DND-41 (cell line): Measurements from ENCODE around the gene PCDH1.

Source experiments
- CTCF ChIP-seq: IDR thresholded peaks from 2 replicates; pipeline ENCODE4 v1.5.1; 2012; ENCODE audit warnings: borderline replicate concordance, low read length, moderate library complexity, mild to moderate bottlenecking; ENCODE audit not compliant: poor library complexity, severe bottlenecking; ENCODE audit errors: extremely low read depth
- EZH2 ChIP-seq: IDR thresholded peaks from 3 replicates; pipeline ENCODE4 v1.6.1; 2012; ENCODE audit warnings: borderline replicate concordance, low read depth, mild to moderate bottlenecking, moderate library complexity, low read length, inconsistent platforms; ENCODE audit not compliant: severe bottlenecking

- TF ChIP-seq CTCF (no peak), EZH2 (no peak)
Observed at GRCh38 chr5:141908796-141909195, 30.6 kb upstream of the PCDH1 start.
